Endothelial cell of umbilical vein (primary cell): ENCODE data around the gene TMEM121.

Experiments used
- CTCF ChIP-seq, 2 donors: IDR thresholded peaks; 1 replicate in 1 of 2; 2 replicates in 1 of 2; pipeline ENCODE4 v1.5.1; 2011; ENCODE audit warnings: low read length in 2 of 2, mild to moderate bottlenecking in 2 of 2, moderate library complexity in 2 of 2, control low read depth in 1 of 2, inconsistent platforms in 1 of 2, low read depth in 1 of 2; ENCODE audit not compliant: insufficient read depth in 1 of 2; ENCODE audit errors: extremely low read depth in 1 of 2
- GATA2 ChIP-seq: IDR thresholded peaks from 2 replicates; pipeline ENCODE4 v1.7.0; 2011; ENCODE audit warnings: low read depth, mild to moderate bottlenecking, moderate library complexity, mixed read lengths, low read length; ENCODE audit not compliant: insufficient read length, insufficient read depth
- MYC ChIP-seq: IDR thresholded peaks from one replicate; pipeline ENCODE4 v1.6.1; 2011; ENCODE audit warnings: mild to moderate bottlenecking, low read depth, low read length
- POLR2A ChIP-seq: IDR thresholded peaks from 2 replicates; pipeline ENCODE4 v1.6.1; 2012; ENCODE audit warnings: low read depth, mild to moderate bottlenecking, control low read depth, low read length
- POLR2AphosphoS5 ChIP-seq: IDR thresholded peaks from 2 replicates; pipeline ENCODE4 v1.6.1; 2012; ENCODE audit warnings: low read depth, mild to moderate bottlenecking, control low read depth, low read length, moderate library complexity; ENCODE audit not compliant: insufficient read depth

- no peak for TF ChIP-seq POLR2A
- no peak for TF ChIP-seq CTCF (IDR thresholded peaks at IDR 0.05; ENCODE audit: extremely low read depth in 1 of 2, insufficient read depth in 1 of 2, low read depth in 1 of 2, low read length in 2 of 2)
- no peak for TF ChIP-seq GATA2
- no peak for TF ChIP-seq MYC
- no peak for TF ChIP-seq POLR2AphosphoS5
Observed at GRCh38 chr14:105540811-105541210, 14.4 kb downstream of the TMEM121 start.
